Astrocyte (in vitro differentiated cells and primary cell): ENCODE measurements around the gene CTDSPL.

Source experiments
- CTCF ChIP-seq: IDR thresholded peaks from 2 replicates; pipeline ENCODE4 v1.5.1; 2011; ENCODE audit warnings: low read depth, mild to moderate bottlenecking, inconsistent platforms, low read length, moderate library complexity; ENCODE audit not compliant: insufficient read depth
- EZH2 ChIP-seq: IDR thresholded peaks from 2 replicates; pipeline ENCODE4 v1.6.1; 2012; ENCODE audit warnings: mild to moderate bottlenecking, low read length, inconsistent platforms; ENCODE audit not compliant: insufficient read depth

- TF ChIP-seq CTCF (no peak), EZH2 (no peak)
These were observed 161.4 kb downstream of the CTDSPL start for GRCh38 chr3:38022896-38023709.
